ENCODE data around the gene UBR1.

GRCh38 chr15:43025150-43025549 is 80.7 kb downstream of the UBR1 start:
- TF ChIP-seq OVOL2 (CRISPR knock-in tag; IDR thresholded peaks at IDR 0.05; ENCODE audit: borderline replicate concordance) = no peak
- TF ChIP-seq CTCF (IDR thresholded peaks at IDR 0.05) = no peak
- TF ChIP-seq ZNF416 (CRISPR knock-in tag; IDR thresholded peaks at IDR 0.05) = no peak
- no peak for TF ChIP-seq GABPB1 (CRISPR knock-in tag; IDR thresholded peaks at IDR 0.05)
- TF ChIP-seq, protein P1, sequence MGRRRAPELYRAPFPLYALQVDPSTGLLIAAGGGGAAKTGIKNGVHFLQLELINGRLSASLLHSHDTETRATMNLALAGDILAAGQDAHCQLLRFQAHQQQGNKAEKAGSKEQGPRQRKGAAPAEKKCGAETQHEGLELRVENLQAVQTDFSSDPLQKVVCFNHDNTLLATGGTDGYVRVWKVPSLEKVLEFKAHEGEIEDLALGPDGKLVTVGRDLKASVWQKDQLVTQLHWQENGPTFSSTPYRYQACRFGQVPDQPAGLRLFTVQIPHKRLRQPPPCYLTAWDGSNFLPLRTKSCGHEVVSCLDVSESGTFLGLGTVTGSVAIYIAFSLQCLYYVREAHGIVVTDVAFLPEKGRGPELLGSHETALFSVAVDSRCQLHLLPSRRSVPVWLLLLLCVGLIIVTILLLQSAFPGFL (CRISPR knock-in tag; IDR thresholded peaks at IDR 0.05; ENCODE audit: borderline replicate concordance) = no peak
